H1 (cell line): ENCODE results near the gene MKRN1. TPM values are rescaled to one million over a fixed set of nuclear protein-coding genes. Genes with fewer than 3 reads are reported as not detected.

ENCODE experiments used
- CTCF ChIA-PET: fragments of 300-600 bp; sonication (Branson Sonifier 250); formaldehyde crosslinking; loops from one replicate; lab custom pipeline; 2021; ENCODE audit not compliant: partially characterized antibody; lab: Charles Lee
- POLR2A ChIA-PET: fragments of 300-600 bp; sonication (Branson Sonifier 250); formaldehyde crosslinking; loops from one replicate; lab custom pipeline; 2021; ENCODE audit warnings: inconsistent platforms; ENCODE audit not compliant: partially characterized antibody; lab: Charles Lee
- DNase-seq, 2 experiments: peaks; one replicate each; pipeline versions ENCODE4 v3.0.0 to v3.0.0-alpha.2; 2010 to 2022; ENCODE audit warnings: low spot score in 2 of 2, low read depth in 1 of 2, mixed read lengths in 1 of 2
- FAIRE-seq: peaks from 2 replicates; lab custom pipeline; 2011; peaks lifted over from hg19 to GRCh38; lab: Jason Lieb, UNC
- H2AFZ ChIP-seq: 2 replicates; pipeline ENCODE4 v1.8.1; 2012; ENCODE audit warnings: low read length, inconsistent platforms
- H2AK5ac ChIP-seq: 2 replicates; pipeline ENCODE4 v1.6.1; 2013; ENCODE audit warnings: low read depth, low read length
- H2BK120ac ChIP-seq: replicated peaks from 2 replicates; pipeline ENCODE3; 2013; ENCODE audit warnings: low read depth, low read length, inconsistent platforms
- H2BK12ac ChIP-seq: 2 replicates; pipeline ENCODE4 v1.6.1; 2013; ENCODE audit warnings: low read depth, low read length
- H2BK15ac ChIP-seq: 2 replicates; pipeline ENCODE4 v1.6.1; 2013; ENCODE audit warnings: low read length
- H2BK20ac ChIP-seq: 2 replicates; pipeline ENCODE4 v1.6.1; 2013; ENCODE audit warnings: low read length
- H2BK5ac ChIP-seq: 2 replicates; pipeline ENCODE4 v1.6.1; 2013; ENCODE audit warnings: low read depth, low read length
- H3K14ac ChIP-seq: 2 replicates; pipeline ENCODE4 v1.6.1; 2013; ENCODE audit warnings: inconsistent platforms; ENCODE audit not compliant: insufficient read length
- H3K18ac ChIP-seq: 2 replicates; pipeline ENCODE4 v1.6.1; 2013; ENCODE audit warnings: low read length; ENCODE audit errors: extremely low read depth
- H3K23ac ChIP-seq: 2 replicates; pipeline ENCODE4 v1.6.1; 2013; ENCODE audit warnings: inconsistent platforms; ENCODE audit not compliant: insufficient read length
- H3K23me2 ChIP-seq: 2 replicates; pipeline ENCODE4 v1.6.1; 2013; ENCODE audit warnings: low read depth, low read length
- H3K27ac ChIP-seq: 2 replicates; pipeline ENCODE4 v1.6.1; 2011; ENCODE audit warnings: low read depth, low read length, inconsistent platforms
- H3K27me3 ChIP-seq, 4 experiments: replicated peaks in 1 of 4; 1 replicate in 1 of 4; 2 replicates in 3 of 4; pipeline versions ENCODE4 v1.6.1 to v1.8.1; 2011 to 2013; ENCODE audit warnings: low read length in 3 of 4, mild to moderate bottlenecking in 3 of 4, inconsistent platforms in 2 of 4, mixed read lengths in 2 of 4, moderate library complexity in 1 of 4; ENCODE audit not compliant: control insufficient read depth in 3 of 4, insufficient read depth in 3 of 4; ENCODE audit errors: extremely low read depth in 1 of 4
- H3K36me3 ChIP-seq, 4 experiments: 2 replicates each; pipeline versions ENCODE4 v1.6.1 to v1.8.1; 2011 to 2013; ENCODE audit warnings: mild to moderate bottlenecking in 4 of 4, low read length in 3 of 4, moderate library complexity in 2 of 4, control low read depth in 1 of 4, inconsistent platforms in 1 of 4; ENCODE audit not compliant: insufficient read depth in 4 of 4, control insufficient read depth in 2 of 4
- H3K4ac ChIP-seq: replicated peaks from 2 replicates; pipeline ENCODE3; 2013; ENCODE audit warnings: low read length, low read depth, mixed read lengths, inconsistent platforms; ENCODE audit not compliant: insufficient read length
- H3K4me1 ChIP-seq, 4 experiments: replicated peaks in 1 of 4; 1 replicate in 1 of 4; 2 replicates in 3 of 4; pipeline versions ENCODE4 v1.6.1 to v1.8.1; 2011 to 2013; ENCODE audit warnings: low read length in 3 of 4, inconsistent platforms in 2 of 4, mixed read lengths in 1 of 4; ENCODE audit not compliant: insufficient read depth in 4 of 4, control insufficient read depth in 3 of 4
- H3K4me2 ChIP-seq, 2 experiments: 2 replicates each; pipeline versions ENCODE4 v1.6.1 to v1.8.1; 2011 to 2013; ENCODE audit warnings: low read depth in 2 of 2, low read length in 2 of 2, control low read depth in 1 of 2, inconsistent platforms in 1 of 2, mild to moderate bottlenecking in 1 of 2; ENCODE audit not compliant: insufficient read depth in 1 of 2
- H3K4me3 ChIP-seq, 4 experiments: fragments of 200-600, 300-600 bp in 1 of 4; sonication (generic), shearing (Covaris generic), sonication (Bioruptor Twin) in 1 of 4; 2 replicates each; pipeline versions ENCODE4 v1.5.1 to v1.8.1; 2011 to 2016; ENCODE audit warnings: low read length in 4 of 4, low read depth in 3 of 4, control low read depth in 2 of 4, inconsistent platforms in 2 of 4, mild to moderate bottlenecking in 2 of 4, mixed read lengths in 1 of 4, moderate library complexity in 1 of 4; ENCODE audit not compliant: insufficient read depth in 2 of 4; ENCODE audit errors: extremely low read depth in 1 of 4
- H3K56ac ChIP-seq: replicated peaks from 2 replicates; pipeline ENCODE3; 2013; ENCODE audit warnings: low read depth, mild to moderate bottlenecking, mixed read lengths, low read length, inconsistent platforms; ENCODE audit not compliant: insufficient read length
- H3K79me1 ChIP-seq: 2 replicates; pipeline ENCODE4 v1.6.1; 2013; ENCODE audit warnings: low read depth, low read length, control low read depth
- H3K79me2 ChIP-seq, 2 experiments: 2 replicates each; pipeline versions ENCODE4 v1.6.1 to v1.8.1; 2012 to 2013; ENCODE audit warnings: low read length in 2 of 2, mild to moderate bottlenecking in 2 of 2, inconsistent platforms in 1 of 2; ENCODE audit not compliant: insufficient read depth in 2 of 2, control insufficient read depth in 1 of 2
- H3K9ac ChIP-seq, 4 experiments: replicated peaks in 1 of 4; 1 replicate in 1 of 4; 2 replicates in 3 of 4; pipeline versions ENCODE4 v1.6.1 to v1.8.1; 2011 to 2013; ENCODE audit warnings: low read depth in 3 of 4, low read length in 3 of 4, control low read depth in 2 of 4, mild to moderate bottlenecking in 2 of 4, moderate library complexity in 2 of 4, inconsistent platforms in 1 of 4; ENCODE audit errors: extremely low read depth in 1 of 4
- H3K9me3 ChIP-seq, 2 experiments: 2 replicates each; pipeline versions ENCODE4 v1.6.1 to v1.8.1; 2012 to 2013; ENCODE audit warnings: mild to moderate bottlenecking in 2 of 2, moderate library complexity in 2 of 2, control low read depth in 1 of 2, inconsistent platforms in 1 of 2, low read depth in 1 of 2, low read length in 1 of 2, mixed read lengths in 1 of 2; ENCODE audit not compliant: insufficient read depth in 2 of 2
- H4K20me1 ChIP-seq, 2 experiments: replicated peaks in 1 of 2; 2 replicates each; pipeline versions ENCODE3 to v1.8.1; 2011 to 2013; ENCODE audit warnings: inconsistent platforms in 2 of 2, low read length in 2 of 2, mild to moderate bottlenecking in 1 of 2; ENCODE audit not compliant: insufficient read depth in 2 of 2, control insufficient read depth in 1 of 2
- H4K5ac ChIP-seq: 2 replicates; pipeline ENCODE4 v1.6.1; 2013; ENCODE audit warnings: low read length, low read depth, mixed read lengths, inconsistent platforms; ENCODE audit not compliant: insufficient read length
- H4K8ac ChIP-seq: 2 replicates; pipeline ENCODE4 v1.8.0; 2013; ENCODE audit warnings: mild to moderate bottlenecking, moderate library complexity, low read length, inconsistent platforms; ENCODE audit not compliant: insufficient read depth; ENCODE audit errors: extremely low read depth
- H4K91ac ChIP-seq: replicated peaks from 2 replicates; pipeline ENCODE3; 2013; ENCODE audit warnings: low read length, mixed read lengths, inconsistent platforms; ENCODE audit not compliant: insufficient read length
- ASH2L ChIP-seq: fragments of 200-600, 300-600 bp; sonication (generic); IDR thresholded peaks from one replicate; pipeline ENCODE4 v1.7.1; 2017; ENCODE audit warnings: low read length
- RNF2 ChIP-seq: fragments of 200-900, 300-1000 bp; sonication (generic); IDR thresholded peaks from 2 replicates; pipeline ENCODE4 v1.7.1; 2016; ENCODE audit warnings: borderline replicate concordance, low read depth, mild to moderate bottlenecking, antibody characterized with exemption, low read length; ENCODE audit not compliant: poor library complexity, severe bottlenecking; ENCODE audit errors: missing control alignments
- YY1 ChIP-seq: IDR thresholded peaks from 2 replicates; pipeline ENCODE4 v1.6.1; 2011; ENCODE audit warnings: low read depth, mild to moderate bottlenecking, low read length
- WGBS, 2 experiments: shearing (Covaris generic) in 1 of 2; methylation state at CpG; one replicate each; pipeline versions ENCODE4 v1.1.6 to v1.1.7; 2013 to 2015; ENCODE audit warnings: low lambda C conversion rate in 2 of 2, mixed read lengths in 2 of 2, inconsistent platforms in 1 of 2, low coverage in 1 of 2, missing lambda C conversion rate in 1 of 2; ENCODE audit not compliant: insufficient replicate concordance in 2 of 2, insufficient coverage in 1 of 2, insufficient read length in 1 of 2; ENCODE audit errors: extremely low coverage in 1 of 2, missing lambda C conversion rate in 1 of 2; 5-methylcytosine and 5-hydroxymethylcytosine counted together
- polyA plus RNA-seq, 7 experiments: library from polyadenylated mRNA; depleted of rRNA in 3 of 7; stranded (reverse) in 5 of 7; unstranded in 2 of 7; fragments of >200 nt in 5 of 7; fragments of 200-250 nt in 2 of 7; gene quantifications; 1 replicate in 5 of 7; 2 replicates in 1 of 7; 4 replicates in 1 of 7; pipeline versions ENCODE4 v1.2.1 to v1.2.3, GENCODE V29; 2011 to 2013; ENCODE audit warnings: missing spikeins in 2 of 7, mixed read lengths in 2 of 7
- total RNA-seq: library from RNA; stranded (reverse); fragmentation: NEBNext Ultra II Directional; extraction: Animal tissue kit (Norgen Biotek cat#: 25700); gene quantifications from 2 replicates; pipeline ENCODE4 v1.2.1, GENCODE V29; 2021

The MKRN1 gene
- total and polyA plus RNA-seq, 2 of the 8 experiments (the other 6 are each of a cell fraction or from before 2014, with no cell fraction given): 46.2 to 99.6 TPM

- Histone ChIP-seq H3K23me2 (no peaks in the 10 kb centered on the region), H3K27ac (no peak overlapping the region), H4K91ac (no peak overlapping the region), H3K4ac (no peak overlapping the region), H3K9ac (no peak overlapping the region), H2BK5ac (no peak overlapping the region; the same call in 1 of the 2 replicates), H3K79me2 (no peaks in the 10 kb centered on the region), H2BK15ac (0 out of 2 replicates have a peak overlapping the region, but pooled peaks have one; percentile 81), H3K4me1 (peaks cover 0 to 3% (median 0%) of the 10 kb centered on the region in 4 experiments; a peak in 2 of 7 replicates), H3K79me1 (no peaks in the 10 kb centered on the region), H2AFZ (no peak overlapping the region), H4K5ac (no peak overlapping the region), H2BK12ac (peak overlapping the region; percentile 29; the same call in 1 of the 2 replicates), H3K23ac (no peak overlapping the region), H3K56ac (no peak overlapping the region), H2AK5ac (no peak overlapping the region), H3K18ac (no peak overlapping the region), H3K9me3 (no peaks in the 10 kb centered on the region), H3K14ac (no peak overlapping the region), H3K36me3 (no peaks in the 10 kb centered on the region), H3K4me2 (no peak overlapping the region), H2BK20ac (no peak overlapping the region), H2BK120ac (no peak overlapping the region), H3K4me3 (no peak overlapping the region), H3K27me3 (no peaks in the 10 kb centered on the region), H4K8ac (no peak overlapping the region), H4K20me1 (no peaks in the 10 kb centered on the region)
- FAIRE-seq (no peak), DNase-seq (no peak)
- ChIA-PET CTCF (interaction anchor here (0.7 to 4.3 kb wide), 11 partner anchors 11 to 132 kb away, joined by 3 to 23 read pairs (median 5); no protein-coding TSS in a partner anchor), POLR2A (interaction anchor here (1.2 to 1.4 kb wide), 3 partner anchors 10 to 49 kb away, joined by 3 to 4 read pairs (median 4); no protein-coding TSS in a partner anchor)
- TF ChIP-seq YY1 (no peak), ASH2L (no peak), RNF2 (no peak)
- 95% methylated on average over 31 of the region's 31 CpGs; no CpG with 5 or more reads in 1 of the 2 experiments for WGBS, 2 experiments
Measured at GRCh38 chr7:140526787-140527664, 47.7 kb upstream of the MKRN1 start.
